GM21367 (cell line): ENCODE measurements around the gene JAKMIP3.

Source experiments
- ATAC-seq: cut with Tn5 transposase; IDR thresholded peaks from one replicate; pipeline ENCODE4 v1.9.1; 2021; ENCODE audit not compliant: unreplicated experiment

The JAKMIP3 gene

GRCh38 chr10:132043861-132044695 lies 21.7 kb upstream of the JAKMIP3 start:
- ATAC-seq, result no peak

GRCh38 chr10:132044803-132045202 lies 20.9 kb upstream of the JAKMIP3 start:
- no peak for ATAC-seq

- ATAC-seq, result no peak
These were observed 20.4 kb upstream of the JAKMIP3 start for GRCh38 chr10:132045324-132045723.

- ATAC-seq, result no peak
These were observed 18.0 kb upstream of the JAKMIP3 start for GRCh38 chr10:132047575-132048293.

GRCh38 chr10:132048294-132048667 lies 17.5 kb upstream of the JAKMIP3 start:
- ATAC-seq, result no peak

- no peak for ATAC-seq
These were observed 15.6 kb upstream of the JAKMIP3 start for GRCh38 chr10:132050191-132050590.

- ATAC-seq, result no peak
These were observed 13.6 kb upstream of the JAKMIP3 start for GRCh38 chr10:132052124-132052523.

GRCh38 chr10:132054564-132054963 lies 11.2 kb upstream of the JAKMIP3 start:
- no peak for ATAC-seq

- ATAC-seq, result no peak
These were observed 10.1 kb upstream of the JAKMIP3 start for GRCh38 chr10:132055616-132056015.

GRCh38 chr10:132056663-132057062 lies 9.1 kb upstream of the JAKMIP3 start:
- ATAC-seq, result no peak

- no peak for ATAC-seq
These were observed 8.5 kb upstream of the JAKMIP3 start for GRCh38 chr10:132057191-132057681.

- ATAC-seq, result no peak
These were observed 7.5 kb upstream of the JAKMIP3 start for GRCh38 chr10:132058111-132058745.

GRCh38 chr10:132058793-132059759 lies 6.7 kb upstream of the JAKMIP3 start:
- no peak for ATAC-seq

- no peak for ATAC-seq
These were observed 5.8 kb upstream of the JAKMIP3 start for GRCh38 chr10:132059760-132060508.

GRCh38 chr10:132061030-132061429 lies 4.7 kb upstream of the JAKMIP3 start:
- no peak for ATAC-seq

- no peak for ATAC-seq
These were observed 4.3 kb upstream of the JAKMIP3 start for GRCh38 chr10:132061465-132061864.

GRCh38 chr10:132062116-132062515 lies 3.6 kb upstream of the JAKMIP3 start:
- ATAC-seq, result no peak

- no peak for ATAC-seq
These were observed 2.9 kb upstream of the JAKMIP3 start for GRCh38 chr10:132062641-132063390.

- ATAC-seq, result no peak
These were observed 2.3 kb upstream of the JAKMIP3 start for GRCh38 chr10:132063432-132063831.
